ENCODE results near the gene LSMEM2.

DNA sequence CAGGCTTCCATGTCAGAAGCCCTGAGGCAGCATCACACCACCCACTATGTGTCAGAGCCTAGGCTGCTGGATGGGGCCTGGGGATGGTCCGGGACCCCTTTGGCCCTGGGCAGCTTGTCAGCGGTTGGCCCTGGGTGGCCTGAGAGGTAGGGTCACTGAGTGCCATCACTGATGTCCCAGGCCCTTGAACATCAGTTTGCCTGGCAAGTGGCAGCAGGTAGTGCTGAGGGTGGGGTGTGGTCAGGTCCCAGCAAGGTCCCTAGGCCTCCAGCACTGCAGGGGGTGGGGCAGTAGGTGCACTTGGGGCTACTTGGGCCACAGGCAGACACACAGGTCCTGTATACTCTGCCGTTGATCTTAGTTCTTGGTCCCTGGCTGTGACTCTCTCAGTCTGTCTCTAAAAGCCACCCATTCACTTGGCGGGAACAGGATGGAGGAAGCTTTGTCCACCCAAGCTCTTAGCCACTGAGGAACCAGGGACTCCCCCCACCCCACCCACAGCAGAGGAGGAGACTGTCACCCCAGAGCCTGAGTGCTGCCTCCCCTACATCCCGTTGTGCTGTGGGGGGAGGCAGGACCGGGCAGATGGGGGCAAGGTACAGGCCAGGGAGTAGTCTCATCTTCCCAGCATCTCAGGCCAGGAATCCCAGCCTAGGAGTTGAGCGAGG is 37.0 kb upstream of the LSMEM2 start:
- no peak for TF ChIP-seq GABPA (IDR thresholded peaks at IDR 0.05; ENCODE audit: borderline replicate concordance, insufficient read depth, low read length)
- TF ChIP-seq, protein P1, sequence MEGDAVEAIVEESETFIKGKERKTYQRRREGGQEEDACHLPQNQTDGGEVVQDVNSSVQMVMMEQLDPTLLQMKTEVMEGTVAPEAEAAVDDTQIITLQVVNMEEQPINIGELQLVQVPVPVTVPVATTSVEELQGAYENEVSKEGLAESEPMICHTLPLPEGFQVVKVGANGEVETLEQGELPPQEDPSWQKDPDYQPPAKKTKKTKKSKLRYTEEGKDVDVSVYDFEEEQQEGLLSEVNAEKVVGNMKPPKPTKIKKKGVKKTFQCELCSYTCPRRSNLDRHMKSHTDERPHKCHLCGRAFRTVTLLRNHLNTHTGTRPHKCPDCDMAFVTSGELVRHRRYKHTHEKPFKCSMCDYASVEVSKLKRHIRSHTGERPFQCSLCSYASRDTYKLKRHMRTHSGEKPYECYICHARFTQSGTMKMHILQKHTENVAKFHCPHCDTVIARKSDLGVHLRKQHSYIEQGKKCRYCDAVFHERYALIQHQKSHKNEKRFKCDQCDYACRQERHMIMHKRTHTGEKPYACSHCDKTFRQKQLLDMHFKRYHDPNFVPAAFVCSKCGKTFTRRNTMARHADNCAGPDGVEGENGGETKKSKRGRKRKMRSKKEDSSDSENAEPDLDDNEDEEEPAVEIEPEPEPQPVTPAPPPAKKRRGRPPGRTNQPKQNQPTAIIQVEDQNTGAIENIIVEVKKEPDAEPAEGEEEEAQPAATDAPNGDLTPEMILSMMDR (IDR thresholded peaks at IDR 0.05; ENCODE audit: control extremely low read depth in 1 of 3, insufficient read depth in 1 of 3, low read depth in 1 of 3, low read length in 3 of 3) = no peak
- TF ChIP-seq, protein P2, sequence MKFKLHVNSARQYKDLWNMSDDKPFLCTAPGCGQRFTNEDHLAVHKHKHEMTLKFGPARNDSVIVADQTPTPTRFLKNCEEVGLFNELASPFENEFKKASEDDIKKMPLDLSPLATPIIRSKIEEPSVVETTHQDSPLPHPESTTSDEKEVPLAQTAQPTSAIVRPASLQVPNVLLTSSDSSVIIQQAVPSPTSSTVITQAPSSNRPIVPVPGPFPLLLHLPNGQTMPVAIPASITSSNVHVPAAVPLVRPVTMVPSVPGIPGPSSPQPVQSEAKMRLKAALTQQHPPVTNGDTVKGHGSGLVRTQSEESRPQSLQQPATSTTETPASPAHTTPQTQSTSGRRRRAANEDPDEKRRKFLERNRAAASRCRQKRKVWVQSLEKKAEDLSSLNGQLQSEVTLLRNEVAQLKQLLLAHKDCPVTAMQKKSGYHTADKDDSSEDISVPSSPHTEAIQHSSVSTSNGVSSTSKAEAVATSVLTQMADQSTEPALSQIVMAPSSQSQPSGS (IDR thresholded peaks at IDR 0.05; ENCODE audit: low read length) = no peak
- no peak for TF ChIP-seq MAFK (IDR thresholded peaks at IDR 0.05; ENCODE audit: low read depth, low read length)
- TF ChIP-seq, protein P3, sequence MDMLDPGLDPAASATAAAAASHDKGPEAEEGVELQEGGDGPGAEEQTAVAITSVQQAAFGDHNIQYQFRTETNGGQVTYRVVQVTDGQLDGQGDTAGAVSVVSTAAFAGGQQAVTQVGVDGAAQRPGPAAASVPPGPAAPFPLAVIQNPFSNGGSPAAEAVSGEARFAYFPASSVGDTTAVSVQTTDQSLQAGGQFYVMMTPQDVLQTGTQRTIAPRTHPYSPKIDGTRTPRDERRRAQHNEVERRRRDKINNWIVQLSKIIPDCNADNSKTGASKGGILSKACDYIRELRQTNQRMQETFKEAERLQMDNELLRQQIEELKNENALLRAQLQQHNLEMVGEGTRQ (IDR thresholded peaks at IDR 0.05; ENCODE audit: low read length) = no peak
- no peak for TF ChIP-seq EP300 (IDR thresholded peaks at IDR 0.05; ENCODE audit: borderline replicate concordance in 1 of 2, low read depth in 2 of 2, low read length in 2 of 2)
- no peak for TF ChIP-seq YY1 (IDR thresholded peaks at IDR 0.05; ENCODE audit: low read depth, low read length)
- TF ChIP-seq SP4 (IDR thresholded peaks at IDR 0.05; ENCODE audit: low read length) = no peak
- TF ChIP-seq ASH2L (IDR thresholded peaks at IDR 0.05; ENCODE audit: low read length) = no peak
- no peak for TF ChIP-seq RFX5 (IDR thresholded peaks at IDR 0.05; ENCODE audit: borderline replicate concordance, low read depth, low read length)
- TF ChIP-seq CEBPB (IDR thresholded peaks at IDR 0.05; ENCODE audit: low read depth, low read length) = no peak
- no peak for TF ChIP-seq SP1 (IDR thresholded peaks at IDR 0.05; ENCODE audit: low read depth, low read length)
- TF ChIP-seq, protein P4, sequence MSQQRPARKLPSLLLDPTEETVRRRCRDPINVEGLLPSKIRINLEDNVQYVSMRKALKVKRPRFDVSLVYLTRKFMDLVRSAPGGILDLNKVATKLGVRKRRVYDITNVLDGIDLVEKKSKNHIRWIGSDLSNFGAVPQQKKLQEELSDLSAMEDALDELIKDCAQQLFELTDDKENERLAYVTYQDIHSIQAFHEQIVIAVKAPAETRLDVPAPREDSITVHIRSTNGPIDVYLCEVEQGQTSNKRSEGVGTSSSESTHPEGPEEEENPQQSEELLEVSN (IDR thresholded peaks at IDR 0.05) = no peak
